ENCODE data around the gene CBR4. TPM values are rescaled to one million over a fixed set of nuclear protein-coding genes. Genes with fewer than 3 reads are reported as not detected.

The CBR4 gene
- 55.9 TPM for total RNA-seq

DNA sequence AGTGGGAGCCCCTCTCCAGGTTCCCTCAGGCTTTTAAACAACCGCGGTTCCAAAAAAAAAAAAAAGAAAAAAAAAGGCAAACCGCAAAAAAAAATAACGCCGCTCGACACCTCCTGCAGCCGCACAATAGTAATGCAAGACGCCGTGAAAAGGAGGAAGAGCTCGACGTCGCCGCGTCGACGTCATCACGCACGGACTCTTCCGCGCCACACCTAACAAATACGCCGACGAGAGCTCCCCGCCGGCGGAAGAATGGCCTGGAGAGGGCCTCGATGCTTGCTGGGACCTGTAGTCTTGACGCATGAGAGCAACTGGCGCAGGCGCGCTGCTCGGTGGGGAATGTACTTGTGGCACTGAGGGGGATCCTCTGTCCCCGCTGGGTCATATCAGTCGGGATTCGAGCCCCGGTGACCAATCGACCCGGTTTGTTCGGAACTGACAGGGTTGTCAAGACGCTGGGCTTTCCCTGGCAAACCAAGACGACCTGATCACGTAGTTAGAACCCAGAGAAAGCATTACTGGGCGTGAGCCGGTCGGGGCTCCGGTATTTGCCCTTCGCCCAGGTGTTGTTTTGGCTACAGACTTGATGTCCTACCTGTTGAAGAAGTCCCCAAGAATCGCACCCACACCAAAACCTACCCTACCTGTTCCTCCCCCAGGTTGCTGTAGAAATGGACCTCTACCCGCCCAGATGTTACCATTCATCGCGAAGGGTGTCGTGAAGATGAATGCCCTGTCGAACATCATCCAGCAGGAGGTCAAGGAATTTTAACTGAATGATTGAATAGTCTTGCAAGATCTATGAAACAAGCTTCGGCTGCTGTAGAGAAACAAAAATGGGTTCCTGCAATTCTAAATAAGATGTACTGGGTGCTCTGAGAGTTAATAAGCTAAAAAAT lies at the start of gene CBR4:
TSS of gene CBR4 (minus strand) at position 131 of the 899 bp plus-strand sequence. CDS start 166 bp downstream, outside the sequence.

